ENCODE data around the gene RHAG. TPM values are rescaled to one million over a fixed set of nuclear protein-coding genes. Genes with fewer than 3 reads are reported as not detected.

The RHAG gene
- total RNA-seq, 1 donor from 2014 or later: not detected

GRCh38 chr6:49635978-49636712 is 494 bp downstream of the RHAG start:
- Mint-ChIP-seq H3K9me3 (ENCODE audit: low read depth) (no peaks in the 10 kb centered on the region), H3K27me3 (no peaks in the 10 kb centered on the region), H3K4me1 (ENCODE audit: low read depth) (no peaks in the 10 kb centered on the region), H3K27ac (no peak overlapping the region), H3K36me3 (ENCODE audit: insufficient read depth) (no peaks in the 10 kb centered on the region), H3K4me3 (ENCODE audit: low read depth) (no peak overlapping the region)
- DNase-seq (ENCODE audit: low spot score, unreplicated experiment): no peak
- TF ChIP-seq CTCF (IDR thresholded peaks at IDR 0.05; ENCODE audit: unreplicated experiment): no peak

GRCh38 chr6:49635480-49635879 is 1.2 kb downstream of the RHAG start:
- Mint-ChIP-seq H3K27ac (no peak overlapping the region), H3K9me3 (ENCODE audit: low read depth) (no peaks in the 10 kb centered on the region), H3K4me3 (ENCODE audit: low read depth) (no peak overlapping the region), H3K27me3 (no peaks in the 10 kb centered on the region), H3K36me3 (ENCODE audit: insufficient read depth) (no peaks in the 10 kb centered on the region), H3K4me1 (ENCODE audit: low read depth) (no peaks in the 10 kb centered on the region)
- DNase-seq (ENCODE audit: low spot score, unreplicated experiment): no peak
- no peak for TF ChIP-seq CTCF (IDR thresholded peaks at IDR 0.05; ENCODE audit: unreplicated experiment)

GRCh38 chr6:49634836-49635218 is 1.8 kb downstream of the RHAG start:
- Mint-ChIP-seq H3K4me1 (ENCODE audit: low read depth) (no peaks in the 10 kb centered on the region), H3K27me3 (no peaks in the 10 kb centered on the region)

GRCh38 chr6:49634092-49634835 is 2.4 kb downstream of the RHAG start:
- no peak for DNase-seq (ENCODE audit: low spot score, unreplicated experiment)
- H3K9me3 Mint-ChIP-seq (ENCODE audit: low read depth): no peaks in the 10 kb centered on the region
- H3K27ac Mint-ChIP-seq: no peak overlapping the region
- TF ChIP-seq CTCF (IDR thresholded peaks at IDR 0.05; ENCODE audit: unreplicated experiment): no peak
- H3K27me3 Mint-ChIP-seq: no peaks in the 10 kb centered on the region
- no peak overlapping the region for H3K4me3 Mint-ChIP-seq (ENCODE audit: low read depth)
- no peaks in the 10 kb centered on the region for H3K4me1 Mint-ChIP-seq (ENCODE audit: low read depth)
- no peaks in the 10 kb centered on the region for H3K36me3 Mint-ChIP-seq (ENCODE audit: insufficient read depth)

More at GRCh38 chr6:49634836-49635218, 1.8 kb downstream of the RHAG start:
- Mint-ChIP-seq H3K36me3 (ENCODE audit: insufficient read depth) (no peaks in the 10 kb centered on the region), H3K9me3 (ENCODE audit: low read depth) (no peaks in the 10 kb centered on the region), H3K4me3 (ENCODE audit: low read depth) (no peak overlapping the region), H3K27ac (no peak overlapping the region)
- no peak for DNase-seq (ENCODE audit: low spot score, unreplicated experiment)
- TF ChIP-seq CTCF (IDR thresholded peaks at IDR 0.05; ENCODE audit: unreplicated experiment): no peak

- H3K27me3 Mint-ChIP-seq: no peaks in the 10 kb centered on the region
- H3K36me3 Mint-ChIP-seq (ENCODE audit: insufficient read depth): no peaks in the 10 kb centered on the region
- no peak overlapping the region for H3K27ac Mint-ChIP-seq
- no peak for TF ChIP-seq CTCF (IDR thresholded peaks at IDR 0.05; ENCODE audit: unreplicated experiment)
- no peak overlapping the region for H3K4me3 Mint-ChIP-seq (ENCODE audit: low read depth)
- no peaks in the 10 kb centered on the region for H3K9me3 Mint-ChIP-seq (ENCODE audit: low read depth)
- no peak for DNase-seq (ENCODE audit: low spot score, unreplicated experiment)
- H3K4me1 Mint-ChIP-seq (ENCODE audit: low read depth): no peaks in the 10 kb centered on the region
Measured at GRCh38 chr6:49633541-49633940, 3.1 kb downstream of the RHAG start.

All from progenitor cell of endocrine pancreas (in vitro differentiated cells).